Posterior vena cava (tissue), 2 donors: ENCODE data around the gene KLK6. TPM values are rescaled to one million over a fixed set of nuclear protein-coding genes. Genes with fewer than 3 reads are reported as not detected.
A peak's percentile ranks its signal among the peaks of the same experiment; 100 is the strongest.

Experiments
- DNase-seq: peaks from one replicate; pipeline ENCODE4 v3.0.0-alpha.2; 2020; ENCODE audit warnings: low spot score
- intact Hi-C, 2 donors: fragments of 100-400 bp; cut with DNase I; formaldehyde crosslinking; loops; one replicate each; pipeline versions ENCODE4 v1.14.1 to v1.14.2; 2022 to 2023
- long read RNA-seq, 2 donors: library from polyadenylated mRNA; unstranded; transcript quantifications; one replicate each; pipeline ENCODE4 v2.0.0, GENCODE V29; 2020 to 2021
- total RNA-seq, 2 donors: library from RNA; stranded (reverse); fragmentation: NEBNext Ultra II Directional; extraction: Animal tissue kit (Norgen Biotek cat#: 25700); gene quantifications; one replicate each; pipeline ENCODE4 v1.2.1, GENCODE V29; 2021
- donor health status: DM: yes; HTN: yes; CAD: no.
- donor health status: DM: yes; HTN: yes; CAD: no.

KLK6 gene
- not detected for total RNA-seq
- long read RNA-seq, donor 1 = 0 reads
- long read RNA-seq, donor 2 = 0 reads

GRCh38 chr19:50969413-50969760, at the start of gene KLK6:
Gene KLK6, minus strand, starts transcription at chr19:50969591. Its CDS starts 1,487 bp downstream, at chr19:50968104.
- DNase-seq = no peak
- intact Hi-C loops = no loop called here

GRCh38 chr19:51018745-51019543, 49.6 kb upstream of the KLK6 start:
- intact Hi-C loops = no loop called here

GRCh38 chr19:51016798-51017683, 47.6 kb upstream of the KLK6 start:
- peak; percentile 87 for DNase-seq
- intact Hi-C loops = no loop called here

More at GRCh38 chr19:51018745-51019543, 49.6 kb upstream of the KLK6 start:
- no peak for DNase-seq

GRCh38 chr19:51015691-51016267, 46.4 kb upstream of the KLK6 start:
- intact Hi-C loops = no loop called here
- no peak for DNase-seq

- DNase-seq = no peak
- intact Hi-C loops = no loop called here
These were observed 44.9 kb upstream of the KLK6 start for GRCh38 chr19:51014242-51014641.

GRCh38 chr19:51012661-51013190, 43.3 kb upstream of the KLK6 start:
- peak; percentile 23 for DNase-seq
- intact Hi-C loops = no loop called here

GRCh38 chr19:51010066-51010795, 40.8 kb upstream of the KLK6 start:
- DNase-seq = peak; percentile 20

GRCh38 chr19:51009061-51009891, 39.9 kb upstream of the KLK6 start:
- intact Hi-C loops = no loop called here
- DNase-seq = peak; percentile 53

More at GRCh38 chr19:51010066-51010795, 40.8 kb upstream of the KLK6 start:
- intact Hi-C loops = no loop called here

- peak; percentile 2 for DNase-seq
- intact Hi-C loops = no loop called here
These were observed 38.1 kb upstream of the KLK6 start for GRCh38 chr19:51007488-51007887.

- intact Hi-C loops = no loop called here
- peak; percentile 70 for DNase-seq
These were observed 37.0 kb upstream of the KLK6 start for GRCh38 chr19:51006406-51006805.

- DNase-seq = no peak
- intact Hi-C loops = no loop called here
These were observed 35.9 kb upstream of the KLK6 start for GRCh38 chr19:51005248-51005647.

GRCh38 chr19:51003316-51003715, 33.9 kb upstream of the KLK6 start:
- intact Hi-C loops = no loop called here
- DNase-seq = peak; percentile 63

GRCh38 chr19:51002542-51003311, 33.3 kb upstream of the KLK6 start:
- intact Hi-C loops = no loop called here
- DNase-seq = peak; percentile 70

GRCh38 chr19:51002089-51002532, 32.7 kb upstream of the KLK6 start:
- intact Hi-C loops = no loop called here
- peak; percentile 37 for DNase-seq

GRCh38 chr19:51001515-51001914, 32.1 kb upstream of the KLK6 start, which contains the start of gene KLK8:
Gene KLK8, minus strand, starts transcription at chr19:51001604. Its CDS starts 437 bp downstream, at chr19:51001167.
- intact Hi-C loops = no loop called here
- DNase-seq = no peak

GRCh38 chr19:51000981-51001380, 31.6 kb upstream of the KLK6 start:
- intact Hi-C loops = no loop called here
- no peak for DNase-seq

- no peak for DNase-seq
- intact Hi-C loops = no loop called here
These were observed 31.0 kb upstream of the KLK6 start for GRCh38 chr19:51000426-51000825.
